ENCODE data around the gene TMEM184B. TPM values are rescaled to one million over a fixed set of nuclear protein-coding genes. Genes with fewer than 3 reads are reported as not detected.
A peak's percentile ranks its signal among the peaks of the same experiment; 100 is the strongest.

TMEM184B gene
- total and polyA plus RNA-seq, 2 of the 8 experiments (the other 6 are each of a cell fraction or from before 2014, with no cell fraction given), result 41.6 to 81.0 TPM

DNA sequence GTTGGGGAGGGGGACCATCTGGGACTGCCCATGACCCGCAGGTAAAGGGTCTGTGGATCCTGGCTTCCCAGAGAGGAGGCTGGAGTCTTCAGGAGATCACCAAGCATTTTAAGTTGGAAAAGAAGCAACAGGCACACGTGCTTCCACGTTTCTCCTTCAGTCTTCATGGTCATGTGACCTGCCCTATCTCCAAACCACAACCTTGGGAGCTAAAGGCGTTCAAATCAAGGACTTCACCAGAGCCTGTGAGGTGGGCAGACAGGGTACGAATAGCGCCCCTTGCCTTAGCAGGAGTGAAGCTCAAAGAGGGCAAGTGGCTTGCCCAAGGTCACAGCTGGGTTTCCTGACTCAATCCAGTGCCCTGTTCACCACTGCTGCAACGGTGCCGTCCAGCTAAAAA is 6.7 kb downstream of the TMEM184B start:
- Histone ChIP-seq H2BK15ac (ENCODE audit: low read length) (no peak overlapping the region), H3K23ac (ENCODE audit: insufficient read length) (no peak overlapping the region), H3K18ac (ENCODE audit: extremely low read depth, low read length) (no peak overlapping the region; the same call in 1 of the 2 replicates), H4K91ac (replicated peaks; ENCODE audit: insufficient read length, low read length) (no peak overlapping the region), H3K36me3 (ENCODE audit: control insufficient read depth in 2 of 4, insufficient read depth in 4 of 4, low read length in 3 of 4) (0 out of 8 replicates have a peak, but pooled peaks cover 0 to 3% (median 0%) of the 10 kb centered on the region in 4 experiments), H3K79me2 (ENCODE audit: control insufficient read depth in 1 of 2, insufficient read depth in 2 of 2, low read length in 2 of 2) (peaks cover 19 to 93% of the 10 kb centered on the region in 2 experiments), H3K56ac (replicated peaks; ENCODE audit: insufficient read length, low read depth, low read length) (no peak overlapping the region), H2BK20ac (ENCODE audit: low read length) (no peak overlapping the region), H4K5ac (ENCODE audit: insufficient read length, low read depth, low read length) (no peak overlapping the region), H3K4ac (replicated peaks; ENCODE audit: insufficient read length, low read depth, low read length) (no peak overlapping the region), H2BK120ac (replicated peaks; ENCODE audit: low read depth, low read length) (no peak overlapping the region), H2AK5ac (ENCODE audit: low read depth, low read length) (0 out of 2 replicates have a peak overlapping the region, but pooled peaks have one; percentile 42), H3K9me3 (ENCODE audit: insufficient read depth in 2 of 2, low read depth in 1 of 2, low read length in 1 of 2) (no peaks in the 10 kb centered on the region), H3K27me3 (replicated peaks in 1 of 4; ENCODE audit: control insufficient read depth in 3 of 4, extremely low read depth in 1 of 4, insufficient read depth in 3 of 4, low read length in 3 of 4) (no peaks in the 10 kb centered on the region; a peak in 1 of 7 replicates), H4K8ac (ENCODE audit: extremely low read depth, insufficient read depth, low read length) (no peak overlapping the region), H3K14ac (ENCODE audit: insufficient read length) (no peak overlapping the region), H2AFZ (ENCODE audit: low read length) (no peak overlapping the region), H3K27ac (ENCODE audit: low read depth, low read length) (no peak overlapping the region), H3K4me1 (replicated peaks in 1 of 4; ENCODE audit: control insufficient read depth in 3 of 4, insufficient read depth in 4 of 4, low read length in 3 of 4) (peaks cover 9 to 23% (median 10%) of the 10 kb centered on the region in 4 experiments), H3K4me3 (ENCODE audit: extremely low read depth in 1 of 4, insufficient read depth in 2 of 4, low read depth in 3 of 4, low read length in 4 of 4) (no peak overlapping the region), H3K4me2 (ENCODE audit: insufficient read depth in 1 of 2, low read depth in 2 of 2, low read length in 2 of 2) (no peak overlapping the region), H4K20me1 (replicated peaks in 1 of 2; ENCODE audit: control insufficient read depth in 1 of 2, insufficient read depth in 2 of 2, low read length in 2 of 2) (peaks cover 29 to 31% of the 10 kb centered on the region in 2 experiments), H3K23me2 (ENCODE audit: low read depth, low read length) (no peaks in the 10 kb centered on the region), H2BK12ac (ENCODE audit: low read depth, low read length) (no peak overlapping the region), H3K9ac (replicated peaks in 1 of 4; ENCODE audit: extremely low read depth in 1 of 4, low read depth in 3 of 4, low read length in 3 of 4) (no peak overlapping the region), H2BK5ac (ENCODE audit: low read depth, low read length) (no peak overlapping the region), H3K79me1 (ENCODE audit: low read depth, low read length) (peaks cover 40% of the 10 kb centered on the region)
- FAIRE-seq (no peak), DNase-seq (ENCODE audit: low read depth in 1 of 2, low spot score in 2 of 2) (no peak)
- CTCF ChIA-PET (ENCODE audit: partially characterized antibody), result interaction anchor here (0.7 to 1.7 kb wide), 6 partner anchors 11 to 122 kb away, joined by 3 to 4 read pairs (median 4); no protein-coding TSS in a partner anchor
- POLR2A ChIA-PET (ENCODE audit: partially characterized antibody), result interaction anchor here (0.9 to 2.1 kb wide), 6 partner anchors 11 to 85 kb away, joined by 3 to 6 read pairs (median 4); no protein-coding TSS in a partner anchor
- 80% methylated on average over 8 of the region's 8 CpGs; no CpG with 5 or more reads in 1 of the 2 experiments for WGBS, 2 experiments (ENCODE audit: extremely low coverage in 1 of 2, insufficient coverage in 1 of 2, insufficient read length in 1 of 2, insufficient replicate concordance in 2 of 2, low coverage in 1 of 2, low lambda C conversion rate in 2 of 2, missing lambda C conversion rate in 1 of 2)
- TF ChIP-seq CHD1 (IDR thresholded peaks at IDR 0.05; ENCODE audit: low read depth, low read length), result no peak
- TF ChIP-seq KDM1A (IDR thresholded peaks at IDR 0.05; ENCODE audit: borderline replicate concordance, low read length), result no peak
- no peak for TF ChIP-seq RBBP5 (IDR thresholded peaks at IDR 0.05; ENCODE audit: borderline replicate concordance, low read depth, low read length)
- TF ChIP-seq BACH1 (IDR thresholded peaks at IDR 0.05; ENCODE audit: low read length), result no peak
- TF ChIP-seq KDM5A (IDR thresholded peaks at IDR 0.05; ENCODE audit: low read length), result no peak
- no peak for TF ChIP-seq RFX5 (IDR thresholded peaks at IDR 0.05; ENCODE audit: borderline replicate concordance, low read depth, low read length)
- TF ChIP-seq, protein P1, sequence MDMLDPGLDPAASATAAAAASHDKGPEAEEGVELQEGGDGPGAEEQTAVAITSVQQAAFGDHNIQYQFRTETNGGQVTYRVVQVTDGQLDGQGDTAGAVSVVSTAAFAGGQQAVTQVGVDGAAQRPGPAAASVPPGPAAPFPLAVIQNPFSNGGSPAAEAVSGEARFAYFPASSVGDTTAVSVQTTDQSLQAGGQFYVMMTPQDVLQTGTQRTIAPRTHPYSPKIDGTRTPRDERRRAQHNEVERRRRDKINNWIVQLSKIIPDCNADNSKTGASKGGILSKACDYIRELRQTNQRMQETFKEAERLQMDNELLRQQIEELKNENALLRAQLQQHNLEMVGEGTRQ (IDR thresholded peaks at IDR 0.05; ENCODE audit: low read length), result peak; percentile 41; the same call in 1 of the 2 replicates
- TF ChIP-seq, protein P2, sequence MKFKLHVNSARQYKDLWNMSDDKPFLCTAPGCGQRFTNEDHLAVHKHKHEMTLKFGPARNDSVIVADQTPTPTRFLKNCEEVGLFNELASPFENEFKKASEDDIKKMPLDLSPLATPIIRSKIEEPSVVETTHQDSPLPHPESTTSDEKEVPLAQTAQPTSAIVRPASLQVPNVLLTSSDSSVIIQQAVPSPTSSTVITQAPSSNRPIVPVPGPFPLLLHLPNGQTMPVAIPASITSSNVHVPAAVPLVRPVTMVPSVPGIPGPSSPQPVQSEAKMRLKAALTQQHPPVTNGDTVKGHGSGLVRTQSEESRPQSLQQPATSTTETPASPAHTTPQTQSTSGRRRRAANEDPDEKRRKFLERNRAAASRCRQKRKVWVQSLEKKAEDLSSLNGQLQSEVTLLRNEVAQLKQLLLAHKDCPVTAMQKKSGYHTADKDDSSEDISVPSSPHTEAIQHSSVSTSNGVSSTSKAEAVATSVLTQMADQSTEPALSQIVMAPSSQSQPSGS (IDR thresholded peaks at IDR 0.05; ENCODE audit: low read length), result no peak
